Gastrocnemius medialis (tissue), 4 donors: ENCODE data around the gene PLK3. TPM values are rescaled to one million over a fixed set of nuclear protein-coding genes. Genes with fewer than 3 reads are reported as not detected.
"Not testable (repeated sequence)": the region's sequence is repeated elsewhere in the genome, so short reads cannot be mapped to it uniquely, and the experiment has no call there.

Experiments used
- ATAC-seq, 2 donors: fragments of 150-250 bp; one replicate each; pipeline ENCODE4 v1.9.1; 2016
- DNase-seq, 2 donors: peaks; one replicate each; pipeline ENCODE4 v3.0.0-alpha.2; 2019
- H3K27ac ChIP-seq, 4 donors: fragments of 200-600 bp; sonication (generic); 1 replicate in 1 of 4; 2 replicates in 3 of 4; pipeline ENCODE4 v1.5.1; 2016 to 2018; ENCODE audit warnings: mild to moderate bottlenecking in 2 of 4, moderate library complexity in 1 of 4
- H3K27me3 ChIP-seq, 3 donors: fragments of 200-600 bp; sonication (generic) in 2 of 3; 1 replicate in 1 of 3; 2 replicates in 2 of 3; pipeline versions ENCODE4 v1.5.1 to v1.6.0; 2016 to 2019; ENCODE audit warnings: mild to moderate bottlenecking in 1 of 3, moderate library complexity in 1 of 3
- H3K36me3 ChIP-seq, 2 donors: fragments of 200-600 bp; sonication (generic) in 1 of 2; one replicate each; pipeline ENCODE4 v1.5.1; 2017 to 2018
- H3K4me1 ChIP-seq, 2 donors: fragments of 200-600 bp; sonication (generic) in 1 of 2; one replicate each; pipeline ENCODE4 v1.5.1; 2016 to 2017; ENCODE audit warnings: mild to moderate bottlenecking in 2 of 2
- H3K4me3 ChIP-seq, 4 donors: fragments of 200-600 bp; sonication (generic) in 3 of 4; 1 replicate in 1 of 4; 2 replicates in 3 of 4; pipeline ENCODE4 v1.5.1; 2016 to 2019; ENCODE audit warnings: mild to moderate bottlenecking in 2 of 4
- H3K9me3 ChIP-seq, 3 donors: fragments of 200-600 bp; sonication (generic) in 2 of 3; 1 replicate in 1 of 3; 2 replicates in 2 of 3; pipeline ENCODE4 v1.5.1; 2016 to 2019
- CTCF ChIP-seq, 5 experiments: fragments of 450-650 bp in 3 of 5; fragments of 200-600 bp in 2 of 5; sonication (generic) in 2 of 5; IDR thresholded peaks in 4 of 5; conservative IDR thresholded peaks in 1 of 5; 1 replicate in 4 of 5; 2 replicates in 1 of 5; pipeline ENCODE4 v1.5.1; 2016 to 2019; ENCODE audit warnings: antibody characterized with exemption in 5 of 5, mild to moderate bottlenecking in 3 of 5, moderate library complexity in 3 of 5
- POLR2A ChIP-seq, 2 donors: fragments of 450-650 bp; IDR thresholded peaks; one replicate each; pipeline ENCODE4 v1.6.1; 2017; ENCODE audit warnings: antibody characterized with exemption in 2 of 2, mild to moderate bottlenecking in 2 of 2, moderate library complexity in 2 of 2
- in situ Hi-C, 4 donors: fragments of 200-750 bp; cut with MboI; loops; one replicate each; pipeline versions ENCODE4 v1.15.0 to v1.8.0; 2017; ENCODE audit warnings: low sequenced_read_pairs in 4 of 4
- intact Hi-C: fragments of 100-400 bp; cut with DNase I; formaldehyde crosslinking; loops from one replicate; pipeline ENCODE4 v1.15.1; 2023; ENCODE audit warnings: low total_unique reads
- total RNA-seq, 4 donors: library from RNA; depleted of rRNA; stranded (reverse); fragments of >200 nt; gene quantifications; one replicate each; pipeline versions ENCODE4 v1.1.0 to v1.2.3, GENCODE V29; 2016

The PLK3 gene
- total RNA-seq, 4 donors from 2014 or later: 1.6 to 4.3 (median 3.6) TPM

DNA sequence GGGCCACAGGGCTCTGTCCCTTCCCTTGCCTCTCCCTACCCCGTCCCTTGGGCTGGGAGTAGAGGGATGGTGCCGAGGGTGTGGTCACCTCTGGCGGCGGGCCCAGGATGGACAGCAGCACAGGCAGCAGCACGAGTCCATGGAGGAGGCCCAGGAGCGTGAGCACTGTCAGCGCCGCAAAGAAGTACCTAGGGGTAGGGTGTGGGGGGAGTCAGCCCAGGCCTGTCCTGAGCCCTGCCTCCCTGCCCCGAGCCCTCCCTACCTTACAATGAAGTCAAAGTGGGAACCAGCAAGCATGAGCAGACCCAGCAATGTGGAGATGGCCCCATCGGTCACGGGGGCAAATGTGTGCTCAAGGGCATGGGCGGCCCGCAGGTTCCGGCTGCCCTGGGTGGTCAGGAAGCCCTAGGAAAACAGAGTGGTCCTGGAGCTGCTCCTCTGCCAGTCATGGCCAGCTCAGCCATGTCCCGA is 22.8 kb downstream of the PLK3 start:
- DNase-seq (no peak), ATAC-seq (no peak)
- no peaks in the 10 kb centered on the region for H3K36me3 ChIP-seq
- no peak overlapping the region for H3K4me3 ChIP-seq
- in situ Hi-C loops (no loop called here), intact Hi-C loops (loop anchor here (5.0 kb wide), 1 partner anchor 36 kb away; the partner anchor contains the start of gene BEST4)
- no peaks in the 10 kb centered on the region for H3K27me3 ChIP-seq
- H3K27ac ChIP-seq: no peak overlapping the region
- TF ChIP-seq POLR2A (IDR thresholded peaks at IDR 0.05) (no peak), CTCF (IDR thresholded peaks at IDR 0.05 in 4 of 5, conservative IDR thresholded peaks at IDR 0.05 in 1 of 5) (no peak)
- peaks cover 6 to 13% of the 10 kb centered on the region in 2 donors for H3K4me1 ChIP-seq
- H3K9me3 ChIP-seq: no peaks in the 10 kb centered on the region

DNA sequence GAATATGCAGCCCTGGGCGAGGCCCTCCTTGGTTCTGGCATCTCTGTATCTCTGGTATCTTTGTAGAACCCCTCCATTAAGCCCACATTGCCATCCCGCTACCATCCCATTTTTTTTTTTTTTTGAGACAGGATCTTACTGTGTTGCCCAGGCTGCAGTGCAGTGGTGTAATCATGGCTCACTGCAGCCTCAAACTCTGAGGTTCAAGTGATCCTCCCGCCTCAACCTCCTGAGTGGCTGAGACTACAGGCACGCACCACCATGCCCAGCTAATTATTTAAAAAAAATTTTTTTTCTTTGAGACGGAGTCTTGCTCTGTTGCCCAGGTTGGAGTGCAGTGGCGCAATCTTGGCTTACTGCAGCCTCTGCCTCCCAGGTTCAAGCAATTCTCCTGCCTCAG is 24.2 kb downstream of the PLK3 start:
- H3K36me3 ChIP-seq, H3K27ac ChIP-seq, H3K4me3 ChIP-seq, H3K9me3 ChIP-seq, in situ Hi-C loops, ATAC-seq, H3K4me1 ChIP-seq, DNase-seq, H3K27me3 ChIP-seq: not testable (repeated sequence)
- intact Hi-C loops: loop anchor here (5.0 kb wide), 1 partner anchor 37 kb away; the partner anchor contains the start of gene BEST4

DNA sequence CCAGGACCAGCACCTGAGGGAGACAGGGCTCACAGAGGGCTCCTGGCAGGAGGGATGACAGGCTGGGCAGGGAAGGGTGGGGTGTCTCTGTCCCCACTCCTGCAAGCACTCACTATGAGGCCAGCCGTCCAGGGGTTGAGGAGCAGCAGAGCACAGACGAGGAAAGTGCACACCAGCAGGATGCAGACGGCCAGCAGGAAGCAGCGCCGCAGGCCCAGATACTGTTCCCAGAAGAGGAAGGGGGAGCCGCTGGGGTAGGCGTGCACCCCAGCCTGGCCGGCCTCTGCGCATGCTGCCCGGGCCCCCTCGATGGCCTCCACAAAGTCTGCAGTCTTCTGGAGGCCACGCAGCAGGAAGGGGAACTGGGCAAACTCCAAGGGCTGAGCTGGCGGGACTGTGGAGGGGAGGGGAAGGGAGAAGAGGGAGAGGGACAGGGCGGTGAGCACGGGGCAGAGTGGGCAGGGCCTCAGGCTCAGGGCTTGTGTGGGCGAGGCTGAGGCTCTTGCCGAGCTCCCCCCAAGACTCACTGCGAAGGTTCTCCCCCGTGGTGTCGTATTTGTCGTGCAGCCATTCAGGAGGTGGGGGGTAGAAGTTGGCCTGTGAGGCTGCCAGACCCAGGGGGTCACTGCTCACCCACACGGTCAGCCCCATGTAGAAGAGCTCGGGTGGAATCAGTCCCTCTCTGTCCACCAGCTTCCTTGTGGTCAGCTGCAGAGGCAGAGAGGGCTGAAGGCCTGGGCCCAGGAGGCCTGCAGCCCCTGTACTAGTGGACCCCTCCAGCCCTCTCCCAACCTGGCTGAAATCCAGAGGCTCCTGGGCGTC is 26.4 kb downstream of the PLK3 start:
- H3K4me3 ChIP-seq: no peak overlapping the region
- H3K9me3 ChIP-seq: no peaks in the 10 kb centered on the region
- DNase-seq: no peak
- in situ Hi-C loops: no loop called here
- no peaks in the 10 kb centered on the region for H3K36me3 ChIP-seq
- TF ChIP-seq POLR2A (IDR thresholded peaks at IDR 0.05): no peak
- no peak for TF ChIP-seq CTCF (IDR thresholded peaks at IDR 0.05 in 4 of 5, conservative IDR thresholded peaks at IDR 0.05 in 1 of 5)
- ATAC-seq: peak; percentile 31 to 32
- H3K27ac ChIP-seq: no peak overlapping the region
- H3K27me3 ChIP-seq: no peaks in the 10 kb centered on the region
- intact Hi-C loops: no loop called here
- H3K4me1 ChIP-seq: no peaks in the 10 kb centered on the region

GRCh38 chr1:44827197-44828002 is 27.2 kb downstream of the PLK3 start:
- Histone ChIP-seq H3K4me3 (no peak overlapping the region), H3K4me1 (no peaks in the 10 kb centered on the region), H3K9me3 (no peaks in the 10 kb centered on the region), H3K27me3 (no peaks in the 10 kb centered on the region), H3K36me3 (no peaks in the 10 kb centered on the region), H3K27ac (no peak overlapping the region)
- no peak for TF ChIP-seq CTCF (IDR thresholded peaks at IDR 0.05 in 4 of 5, conservative IDR thresholded peaks at IDR 0.05 in 1 of 5)
- TF ChIP-seq POLR2A (IDR thresholded peaks at IDR 0.05): no peak
- ATAC-seq: no peak
- in situ Hi-C loops (no loop called here), intact Hi-C loops (no loop called here)
- no peak for DNase-seq
